MM.1S (cell line): Measurements from ENCODE around the gene MOB3B.

Source experiments
- DNase-seq: peaks from one replicate; pipeline ENCODE4 v3.0.0-alpha.2; 2015
- H2AFZ ChIP-seq: fragments of 300-600 bp; sonication (generic); 2 replicates; pipeline ENCODE4 v1.6.0; 2016; ENCODE audit warnings: antibody characterized with exemption, low read length
- H3F3A ChIP-seq: fragments of 300-600 bp; sonication (generic); 2 replicates; pipeline ENCODE4 v1.6.1; 2016; ENCODE audit warnings: mild to moderate bottlenecking, antibody characterized with exemption, low read length, moderate library complexity, mixed read lengths; ENCODE audit not compliant: insufficient read depth
- H3K27ac ChIP-seq: fragments of 300-600 bp; sonication (generic); 2 replicates; pipeline ENCODE4 v1.5.1; 2016; ENCODE audit warnings: mild to moderate bottlenecking, low read length
- H3K27me3 ChIP-seq: fragments of 300-600 bp; sonication (generic); replicated peaks from 2 replicates; pipeline ENCODE4 v1.6.0; 2016; ENCODE audit warnings: low read length; ENCODE audit not compliant: insufficient read depth
- H3K36me3 ChIP-seq: fragments of 300-600 bp; sonication (generic); replicated peaks from 2 replicates; pipeline ENCODE4 v1.6.1; 2016; ENCODE audit warnings: mild to moderate bottlenecking, low read length, mixed read lengths; ENCODE audit not compliant: insufficient read depth
- H3K4me1 ChIP-seq: fragments of 300-600 bp; sonication (generic); 2 replicates; pipeline ENCODE4 v1.6.1; 2016; ENCODE audit warnings: low read length, mixed read lengths
- H3K4me2 ChIP-seq: fragments of 300-600 bp; sonication (generic); 2 replicates; pipeline ENCODE4 v1.6.0; 2016; ENCODE audit warnings: low read depth, low read length
- H3K4me3 ChIP-seq: fragments of 300-600 bp; sonication (generic); 2 replicates; pipeline ENCODE4 v1.5.1; 2016; ENCODE audit warnings: low read length, mixed read lengths
- H3K79me2 ChIP-seq: fragments of 300-600 bp; sonication (generic); 2 replicates; pipeline ENCODE4 v1.6.1; 2016; ENCODE audit warnings: mixed run types, low read length, mixed read lengths
- H3K9ac ChIP-seq: fragments of 300-600 bp; sonication (generic); 2 replicates; pipeline ENCODE4 v1.6.1; 2016; ENCODE audit warnings: low read length, mixed read lengths
- H3K9me2 ChIP-seq: fragments of 300-600 bp; sonication (generic); replicated peaks from 2 replicates; pipeline ENCODE4 v1.6.1; 2016; ENCODE audit warnings: mild to moderate bottlenecking, low read length, mixed read lengths; ENCODE audit not compliant: insufficient read depth
- H3K9me3 ChIP-seq: fragments of 300-600 bp; sonication (generic); replicated peaks from 2 replicates; pipeline ENCODE4 v1.6.1; 2016; ENCODE audit warnings: mild to moderate bottlenecking, low read length, mixed read lengths; ENCODE audit not compliant: insufficient read depth
- H4K20me1 ChIP-seq: fragments of 300-600 bp; sonication (generic); 2 replicates; pipeline ENCODE4 v1.6.1; 2016; ENCODE audit warnings: mild to moderate bottlenecking, low read length, moderate library complexity, mixed read lengths; ENCODE audit not compliant: insufficient read depth
- CTCF ChIP-seq: fragments of 300-600 bp; sonication (generic); IDR thresholded peaks from 2 replicates; pipeline ENCODE4 v1.5.1; 2016; ENCODE audit warnings: antibody characterized with exemption, low read length, mixed read lengths
- EZH2 ChIP-seq: fragments of 300-600 bp; sonication (generic); optimal IDR thresholded peaks from 2 replicates; pipeline ENCODE3; 2017; ENCODE audit warnings: low read depth, mild to moderate bottlenecking, antibody characterized with exemption, low read length, mixed read lengths
- EZH2phosphoT487 ChIP-seq: fragments of 300-600 bp; sonication (generic); IDR thresholded peaks from 2 replicates; pipeline ENCODE4 v1.6.1; 2018; ENCODE audit warnings: antibody characterized with exemption, low read length

MOB3B gene

GRCh38 chr9:27473111-27473529, 56.5 kb downstream of the MOB3B start:
- Histone ChIP-seq H3K4me3 (no peak overlapping the region), H4K20me1 (no peaks in the 10 kb centered on the region), H3K27me3 (no peaks in the 10 kb centered on the region), H3K36me3 (no peaks in the 10 kb centered on the region), H3K4me2 (no peak overlapping the region), H3K9me3 (no peaks in the 10 kb centered on the region), H3K9me2 (no peaks in the 10 kb centered on the region), H3F3A (no peaks in the 10 kb centered on the region), H3K4me1 (no peaks in the 10 kb centered on the region), H3K9ac (no peak overlapping the region), H3K79me2 (no peaks in the 10 kb centered on the region), H3K27ac (no peak overlapping the region), H2AFZ (no peak overlapping the region)
- DNase-seq = no peak
- TF ChIP-seq EZH2phosphoT487 (no peak), EZH2 (no peak), CTCF (no peak)

DNA sequence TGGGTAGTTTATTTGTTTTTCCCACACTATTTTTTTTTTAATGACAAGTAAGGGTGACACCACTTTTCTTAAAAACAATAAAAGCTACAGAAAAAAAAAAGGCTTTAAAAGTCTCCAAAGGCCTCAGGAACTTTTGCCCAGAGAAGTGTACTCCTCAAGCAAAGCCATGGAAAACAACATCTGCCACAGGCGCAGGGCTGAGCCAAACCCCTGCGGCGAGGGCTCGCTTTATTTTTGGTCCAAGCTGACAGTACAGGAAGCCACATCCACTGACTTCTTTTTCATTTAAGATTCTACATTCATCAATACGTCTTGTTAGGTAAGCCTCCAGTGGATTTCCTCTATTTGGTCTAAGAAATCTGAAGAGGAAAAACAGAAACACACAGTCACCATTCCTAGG, 57.4 kb downstream of the MOB3B start:
- H3K9me2 ChIP-seq = no peaks in the 10 kb centered on the region
- H2AFZ ChIP-seq = no peak overlapping the region
- H3K4me2 ChIP-seq = no peak overlapping the region
- DNase-seq = no peak
- no peak overlapping the region for H3K27ac ChIP-seq
- no peaks in the 10 kb centered on the region for H3K79me2 ChIP-seq
- no peak overlapping the region for H3K9ac ChIP-seq
- no peak overlapping the region for H3K4me3 ChIP-seq
- H3F3A ChIP-seq = no peaks in the 10 kb centered on the region
- H3K27me3 ChIP-seq = no peaks in the 10 kb centered on the region
- no peaks in the 10 kb centered on the region for H3K4me1 ChIP-seq
- no peaks in the 10 kb centered on the region for H3K9me3 ChIP-seq
- no peaks in the 10 kb centered on the region for H3K36me3 ChIP-seq
- TF ChIP-seq CTCF = no peak
- TF ChIP-seq EZH2 = no peak
- TF ChIP-seq EZH2phosphoT487 = no peak
- H4K20me1 ChIP-seq = no peaks in the 10 kb centered on the region

DNA sequence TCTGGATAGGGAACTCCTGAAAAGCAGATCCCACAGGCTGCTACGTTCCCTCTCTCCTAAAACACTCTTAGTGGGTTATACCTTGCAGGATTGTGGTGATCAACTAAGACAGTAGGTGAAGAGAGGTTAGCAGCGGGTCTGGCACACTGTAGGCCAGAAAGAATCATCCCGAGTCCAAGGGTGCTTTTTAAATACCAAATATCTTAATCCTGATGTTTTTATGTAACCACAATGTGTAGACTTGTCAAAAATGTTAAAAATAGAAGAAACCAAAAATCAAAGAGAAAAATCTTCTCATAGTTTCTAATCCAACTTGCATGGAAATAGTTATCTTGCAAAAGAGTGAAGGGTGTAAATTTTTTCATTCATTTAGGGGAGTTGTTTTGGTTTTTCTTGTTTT, 57.8 kb downstream of the MOB3B start:
- no peaks in the 10 kb centered on the region for H3F3A ChIP-seq
- no peaks in the 10 kb centered on the region for H4K20me1 ChIP-seq
- H3K4me1 ChIP-seq = no peaks in the 10 kb centered on the region
- H3K27me3 ChIP-seq = no peaks in the 10 kb centered on the region
- no peak overlapping the region for H3K4me2 ChIP-seq
- H2AFZ ChIP-seq = no peak overlapping the region
- no peaks in the 10 kb centered on the region for H3K9me3 ChIP-seq
- H3K4me3 ChIP-seq = no peak overlapping the region
- no peaks in the 10 kb centered on the region for H3K9me2 ChIP-seq
- TF ChIP-seq EZH2 (no peak), EZH2phosphoT487 (no peak), CTCF (no peak)
- H3K27ac ChIP-seq = no peak overlapping the region
- H3K9ac ChIP-seq = no peak overlapping the region
- H3K36me3 ChIP-seq = no peaks in the 10 kb centered on the region
- H3K79me2 ChIP-seq = no peaks in the 10 kb centered on the region
- no peak for DNase-seq
